ENCODE results near the gene OLFML2A.

OLFML2A gene

DNA sequence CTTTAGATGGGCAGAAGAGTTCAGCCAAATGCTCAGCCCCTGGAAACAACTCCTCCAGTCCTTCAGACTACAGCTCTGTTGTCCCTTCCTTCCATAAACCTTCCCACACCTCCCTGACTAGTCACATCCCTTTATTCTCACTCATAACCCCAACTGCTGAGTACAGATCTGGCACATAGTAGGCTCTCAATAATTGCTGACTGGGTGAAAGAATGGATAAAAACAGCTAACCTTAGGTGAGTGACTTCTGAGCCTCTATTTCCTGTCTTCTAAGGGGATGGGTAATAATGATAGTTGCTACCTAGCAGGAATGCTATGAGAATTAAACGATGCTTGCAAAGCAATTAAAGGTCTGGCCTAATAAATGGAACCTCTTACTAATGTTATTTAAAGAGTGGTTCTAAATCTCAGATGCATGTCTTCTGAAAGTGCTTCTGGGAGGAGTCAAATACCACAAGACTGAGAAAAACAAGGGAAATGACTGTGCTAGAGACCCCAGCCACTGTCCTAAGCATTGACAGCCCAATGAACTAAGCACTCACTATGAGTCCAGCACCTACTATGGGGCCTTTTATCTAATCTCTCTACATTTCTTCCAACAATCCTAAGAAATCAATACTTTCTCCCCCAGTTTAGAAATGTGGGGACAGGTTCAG is 3.3 kb upstream of the OLFML2A start:
- POLR2A ChIA-PET = interaction anchor here (0.7 kb wide), 1 partner anchor 96 kb away, joined by 3 read pairs; no protein-coding TSS in a partner anchor
- no peak overlapping the region for H3K27ac ChIP-seq (ENCODE audit: insufficient read depth in 1 of 2, low read depth in 1 of 2, low read length in 2 of 2, poor library complexity in 1 of 2, severe bottlenecking in 2 of 2)
- H3K4me1 ChIP-seq (ENCODE audit: control extremely low read depth in 1 of 4, control insufficient read depth in 4 of 4, insufficient read depth in 4 of 4, low read length in 3 of 4) = peaks cover 4 to 47% (median 31%) of the 10 kb centered on the region in 4 experiments
- CTCF ChIA-PET = interaction anchor here (0.6 to 13.9 kb wide), 20 partner anchors 9 to 256 kb away, joined by 3 to 547 read pairs (median 4); partner anchors contain the start of genes ARPC5L, RPL35 and WDR38
- peaks cover 0 to 6% (median 3%) of the 10 kb centered on the region in 5 experiments for H3K27me3 ChIP-seq (replicated peaks in 2 of 5; ENCODE audit: control insufficient read depth in 4 of 5, insufficient read depth in 5 of 5, low read length in 4 of 5)
- H3K9me3 ChIP-seq (ENCODE audit: control extremely low read depth in 1 of 5, control insufficient read depth in 4 of 5, insufficient read depth in 2 of 5, low read depth in 1 of 5, low read length in 4 of 5) = no peaks in the 10 kb centered on the region
- H3K36me3 ChIP-seq (ENCODE audit: control insufficient read depth in 4 of 4, insufficient read depth in 4 of 4, low read length in 3 of 4) = no peaks in the 10 kb centered on the region
- peak in 1 of 3 donors; percentile 31 for DNase-seq
- 100% methylated on average over 1 of the region's 1 CpG for WGBS (ENCODE audit: insufficient coverage)
- H3K4me3 ChIP-seq (ENCODE audit: control insufficient read depth in 1 of 7, extremely low read depth in 1 of 7, insufficient read depth in 4 of 7, low read depth in 2 of 7, low read length in 6 of 7) = no peak overlapping the region

DNA sequence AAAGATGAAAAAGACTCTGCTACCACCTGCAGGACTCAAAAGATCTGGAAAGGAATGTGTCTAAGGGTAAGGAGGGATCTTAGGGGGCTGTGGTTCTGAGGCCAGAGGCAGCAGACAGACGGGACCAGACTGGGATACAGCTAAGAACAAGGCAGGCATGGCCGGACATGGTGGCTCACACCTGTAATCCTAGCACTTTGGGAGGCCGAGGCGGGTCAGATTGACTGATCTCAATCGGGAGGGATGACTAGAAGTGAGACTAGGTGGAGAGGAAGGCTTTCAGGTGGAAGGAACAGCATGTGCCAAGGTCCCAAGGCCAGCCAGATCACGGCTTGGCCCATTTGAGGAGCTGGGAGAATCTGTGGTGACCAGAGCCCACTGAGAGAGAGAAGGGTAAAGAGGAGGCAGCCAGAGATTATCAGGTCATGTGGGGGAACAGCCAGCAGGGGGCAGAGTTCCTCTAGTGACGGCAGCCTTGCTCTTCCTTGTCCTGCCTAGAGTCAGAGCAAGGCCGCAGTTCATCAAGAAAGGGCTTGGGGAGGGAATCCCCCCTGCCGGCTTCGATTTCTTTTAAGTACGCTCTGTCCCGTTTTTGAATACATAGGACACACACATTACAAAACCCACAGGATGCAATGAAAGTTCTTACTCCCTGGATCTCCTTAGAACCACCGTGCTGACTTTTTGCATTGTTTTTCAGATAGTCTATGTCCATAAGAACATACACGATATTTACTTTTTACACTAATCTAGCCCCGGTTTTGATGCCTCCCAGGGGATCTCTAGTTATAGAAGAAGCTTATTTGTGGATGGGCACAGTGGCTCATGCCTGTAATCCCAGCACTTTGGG is 2.6 kb upstream of the OLFML2A start:
- POLR2A ChIA-PET = interaction anchor here (0.6 to 0.7 kb wide), 2 partner anchors 79 to 95 kb away, joined by 3 read pairs; partner anchors contain the start of gene WDR38
- Histone ChIP-seq H3K9me3 (ENCODE audit: control extremely low read depth in 1 of 5, control insufficient read depth in 4 of 5, insufficient read depth in 2 of 5, low read depth in 1 of 5, low read length in 4 of 5) (no peaks in the 10 kb centered on the region), H3K27me3 (replicated peaks in 2 of 5; ENCODE audit: control insufficient read depth in 4 of 5, insufficient read depth in 5 of 5, low read length in 4 of 5) (peaks cover 0 to 6% (median 3%) of the 10 kb centered on the region in 5 experiments), H3K27ac (ENCODE audit: insufficient read depth in 1 of 2, low read depth in 1 of 2, low read length in 2 of 2, poor library complexity in 1 of 2, severe bottlenecking in 2 of 2) (no peak overlapping the region), H3K4me3 (ENCODE audit: control insufficient read depth in 1 of 7, extremely low read depth in 1 of 7, insufficient read depth in 4 of 7, low read depth in 2 of 7, low read length in 6 of 7) (no peak overlapping the region), H3K4me1 (ENCODE audit: control extremely low read depth in 1 of 4, control insufficient read depth in 4 of 4, insufficient read depth in 4 of 4, low read length in 3 of 4) (peaks cover 0 to 47% (median 26%) of the 10 kb centered on the region in 4 experiments), H3K36me3 (ENCODE audit: control insufficient read depth in 4 of 4, insufficient read depth in 4 of 4, low read length in 3 of 4) (no peaks in the 10 kb centered on the region)
- CTCF ChIA-PET = interaction anchor here (0.6 to 13.9 kb wide), 22 partner anchors 10 to 603 kb away, joined by 3 to 547 read pairs (median 4); partner anchors contain the start of genes ARPC5L, RPL35 and WDR38
- peak; percentile 80 to 92 (median 86) for DNase-seq
- WGBS (ENCODE audit: insufficient coverage) = 30% methylated on average over 11 of the region's 15 CpGs

DNA sequence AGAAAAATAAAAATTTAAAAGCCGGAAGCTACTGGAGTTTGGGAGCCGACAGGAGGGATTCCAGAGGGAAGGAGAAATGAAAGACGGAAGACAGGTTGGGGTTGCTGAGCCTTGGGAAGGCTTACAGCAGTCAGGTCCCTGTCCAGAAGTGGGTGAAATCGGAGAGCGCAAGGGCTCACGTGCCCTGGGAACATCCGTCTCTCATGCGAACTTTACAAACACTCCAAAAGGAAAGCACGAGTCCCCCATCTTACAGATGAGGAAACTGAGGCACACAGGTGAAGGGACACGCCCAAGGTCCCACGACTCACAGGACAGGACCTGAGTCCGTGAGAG is 347 bp upstream of the OLFML2A start:
- no peak for DNase-seq
- Histone ChIP-seq H3K27me3 (replicated peaks in 2 of 5; ENCODE audit: control insufficient read depth in 4 of 5, insufficient read depth in 5 of 5, low read length in 4 of 5) (peaks cover 0 to 6% (median 3%) of the 10 kb centered on the region in 5 experiments), H3K9me3 (ENCODE audit: control extremely low read depth in 1 of 5, control insufficient read depth in 4 of 5, insufficient read depth in 2 of 5, low read depth in 1 of 5, low read length in 4 of 5) (no peaks in the 10 kb centered on the region), H3K36me3 (ENCODE audit: control insufficient read depth in 4 of 4, insufficient read depth in 4 of 4, low read length in 3 of 4) (no peaks in the 10 kb centered on the region), H3K27ac (ENCODE audit: insufficient read depth in 1 of 2, low read depth in 1 of 2, low read length in 2 of 2, poor library complexity in 1 of 2, severe bottlenecking in 2 of 2) (no peak overlapping the region), H3K4me3 (ENCODE audit: control insufficient read depth in 1 of 7, extremely low read depth in 1 of 7, insufficient read depth in 4 of 7, low read depth in 2 of 7, low read length in 6 of 7) (peak overlapping the region in 6 of 7 experiments; percentile 16 to 78 (median 68)), H3K4me1 (ENCODE audit: control extremely low read depth in 1 of 4, control insufficient read depth in 4 of 4, insufficient read depth in 4 of 4, low read length in 3 of 4) (peaks cover 0 to 44% (median 25%) of the 10 kb centered on the region in 4 experiments)
- CTCF ChIA-PET = interaction anchor here (1.1 to 13.9 kb wide), 13 partner anchors 10 to 189 kb away, joined by 3 to 547 read pairs (median 6); partner anchors contain the start of genes ARPC5L, RPL35 and WDR38
- POLR2A ChIA-PET = no interaction called here
- 19% methylated on average over 12 of the region's 12 CpGs for WGBS (ENCODE audit: insufficient coverage)

DNA sequence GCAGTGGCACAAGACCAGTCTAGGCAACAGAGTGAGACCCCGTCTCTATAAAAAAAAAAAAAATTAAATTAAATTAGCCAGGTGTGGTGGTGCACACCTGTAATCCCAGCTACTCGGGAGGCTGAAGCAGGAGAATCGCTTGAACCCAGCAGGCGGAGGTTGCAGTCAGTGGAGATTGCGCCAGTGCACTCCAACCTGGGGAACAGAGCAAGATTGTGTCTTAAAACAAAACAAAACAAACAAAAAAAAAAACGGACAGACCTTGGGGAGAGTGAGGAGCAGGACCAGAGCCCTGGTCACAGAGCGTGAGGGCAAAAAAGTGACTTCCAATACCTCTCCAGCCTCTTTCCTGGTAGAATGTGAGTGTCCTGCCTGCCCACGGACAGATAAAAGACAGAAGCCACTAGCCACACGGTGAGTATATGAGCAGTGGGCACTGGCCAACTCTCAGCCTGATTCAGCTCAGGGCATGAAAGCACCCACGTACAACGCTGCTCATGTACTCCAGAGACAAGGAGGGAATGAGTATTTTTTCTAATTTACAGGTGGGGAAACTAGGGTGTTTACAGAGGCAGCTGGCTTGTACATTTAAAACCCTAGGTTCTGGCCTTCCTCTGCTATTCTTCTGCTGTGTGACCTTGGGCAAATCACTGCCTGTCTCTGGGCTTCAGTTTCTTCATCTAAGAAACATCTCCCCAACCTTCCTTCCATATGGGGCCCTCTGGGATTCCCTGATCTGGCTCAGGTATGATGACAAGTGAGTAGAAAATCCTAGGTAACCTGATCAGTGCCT is 1.8 kb downstream of the OLFML2A start:
- H3K4me3 ChIP-seq (ENCODE audit: control insufficient read depth in 1 of 7, extremely low read depth in 1 of 7, insufficient read depth in 4 of 7, low read depth in 2 of 7, low read length in 6 of 7) = no peak overlapping the region
- no peaks in the 10 kb centered on the region for H3K36me3 ChIP-seq (ENCODE audit: control insufficient read depth in 4 of 4, insufficient read depth in 4 of 4, low read length in 3 of 4)
- 95% methylated on average over 6 of the region's 11 CpGs for WGBS (ENCODE audit: insufficient coverage)
- no peak for DNase-seq
- ChIA-PET CTCF (interaction anchor here (0.9 to 13.9 kb wide), 9 partner anchors 11 to 115 kb away, joined by 3 to 547 read pairs (median 5); partner anchors contain the start of genes ARPC5L, RPL35 and WDR38), POLR2A (no interaction called here)
- H3K9me3 ChIP-seq (ENCODE audit: control extremely low read depth in 1 of 5, control insufficient read depth in 4 of 5, insufficient read depth in 2 of 5, low read depth in 1 of 5, low read length in 4 of 5) = no peaks in the 10 kb centered on the region
- peaks cover 0 to 6% (median 3%) of the 10 kb centered on the region in 5 experiments for H3K27me3 ChIP-seq (replicated peaks in 2 of 5; ENCODE audit: control insufficient read depth in 4 of 5, insufficient read depth in 5 of 5, low read length in 4 of 5)
- no peak overlapping the region for H3K27ac ChIP-seq (ENCODE audit: insufficient read depth in 1 of 2, low read depth in 1 of 2, low read length in 2 of 2, poor library complexity in 1 of 2, severe bottlenecking in 2 of 2)
- H3K4me1 ChIP-seq (ENCODE audit: control extremely low read depth in 1 of 4, control insufficient read depth in 4 of 4, insufficient read depth in 4 of 4, low read length in 3 of 4) = peaks cover 0 to 34% (median 16%) of the 10 kb centered on the region in 4 experiments

DNA sequence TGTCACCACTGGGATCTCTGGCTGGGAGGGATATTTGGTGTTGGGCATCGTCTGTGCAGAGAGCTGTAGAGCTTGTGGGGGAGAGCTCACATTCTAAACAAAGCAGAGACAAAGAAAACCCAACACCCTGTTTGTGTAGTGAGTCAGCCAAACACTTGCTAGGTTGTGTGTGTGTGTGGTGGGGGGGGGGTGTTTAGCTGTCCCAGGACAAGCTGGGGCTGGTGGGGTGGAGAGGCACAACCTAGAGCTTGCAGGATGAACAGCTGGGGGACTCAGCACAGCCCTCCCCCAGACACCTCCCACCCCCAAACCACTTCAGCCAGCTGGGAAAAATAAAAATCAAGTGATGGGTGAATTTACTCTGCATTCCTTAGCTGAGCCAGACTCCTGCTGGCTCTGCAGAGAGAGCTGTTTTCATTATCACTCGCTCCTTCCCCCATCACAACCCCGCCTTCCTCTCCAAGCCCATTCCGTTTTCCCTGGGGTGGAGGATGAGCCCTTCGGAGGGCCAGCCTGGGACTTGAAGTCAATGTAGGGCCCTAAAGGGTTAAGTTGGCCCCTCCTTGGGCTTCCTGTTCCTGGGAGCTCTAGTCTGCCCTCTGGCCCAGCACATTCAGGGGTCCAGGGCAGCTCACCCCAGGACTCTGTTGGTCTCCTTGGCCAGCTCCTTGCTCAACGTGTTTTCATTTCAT is 2.6 kb downstream of the OLFML2A start:
- WGBS (ENCODE audit: insufficient coverage) = 100% methylated on average over 5 of the region's 6 CpGs
- Histone ChIP-seq H3K27me3 (replicated peaks in 2 of 5; ENCODE audit: control insufficient read depth in 4 of 5, insufficient read depth in 5 of 5, low read length in 4 of 5) (peaks cover 0 to 6% (median 3%) of the 10 kb centered on the region in 5 experiments), H3K27ac (ENCODE audit: insufficient read depth in 1 of 2, low read depth in 1 of 2, low read length in 2 of 2, poor library complexity in 1 of 2, severe bottlenecking in 2 of 2) (no peak overlapping the region), H3K36me3 (ENCODE audit: control insufficient read depth in 4 of 4, insufficient read depth in 4 of 4, low read length in 3 of 4) (no peaks in the 10 kb centered on the region), H3K9me3 (ENCODE audit: control extremely low read depth in 1 of 5, control insufficient read depth in 4 of 5, insufficient read depth in 2 of 5, low read depth in 1 of 5, low read length in 4 of 5) (no peaks in the 10 kb centered on the region), H3K4me1 (ENCODE audit: control extremely low read depth in 1 of 4, control insufficient read depth in 4 of 4, insufficient read depth in 4 of 4, low read length in 3 of 4) (peaks cover 0 to 29% (median 15%) of the 10 kb centered on the region in 4 experiments), H3K4me3 (ENCODE audit: control insufficient read depth in 1 of 7, extremely low read depth in 1 of 7, insufficient read depth in 4 of 7, low read depth in 2 of 7, low read length in 6 of 7) (no peak overlapping the region)
- POLR2A ChIA-PET = no interaction called here
- no peak for DNase-seq
- CTCF ChIA-PET = interaction anchor here (0.9 to 13.9 kb wide), 7 partner anchors 10 to 114 kb away, joined by 3 to 547 read pairs (median 5); partner anchors contain the start of genes ARPC5L, RPL35 and WDR38
